HepG2 (cell line): ENCODE results near the gene CD72. TPM values are rescaled to one million over a fixed set of nuclear protein-coding genes. Genes with fewer than 3 reads are reported as not detected.
A peak's percentile ranks its signal among the peaks of the same experiment; 100 is the strongest.

Experiments
- ATF7 ChIP-seq, 2 experiments: fragments of 450-650 bp in 1 of 2; sonication (generic) in 1 of 2; formaldehyde crosslinking in 1 of 2; IDR thresholded peaks; 2 replicates each; pipeline versions ENCODE4 v1.4.0 to v1.6.1; 2016 to 2020; ENCODE audit warnings: antibody characterized with exemption in 1 of 2, mild to moderate bottlenecking in 1 of 2, missing genetic modification reagents in 1 of 2
- CENPX ChIP-seq: sonication (generic); formaldehyde crosslinking; IDR thresholded peaks from 2 replicates; pipeline ENCODE4 v1.9.0; 2021; ENCODE audit warnings: mild to moderate bottlenecking, missing genetic modification reagents, moderate library complexity
- DMAP1 ChIP-seq: IDR thresholded peaks from 2 replicates; pipeline ENCODE4 v1.6.1; 2016
- FOXO1 ChIP-seq: sonication (generic); formaldehyde crosslinking; IDR thresholded peaks from 2 replicates; pipeline ENCODE4 v1.4.0; 2020; ENCODE audit warnings: missing genetic modification reagents
- FOXP1 ChIP-seq, 2 experiments: fragments of 450-650 bp in 1 of 2; IDR thresholded peaks; 2 replicates each; pipeline ENCODE4 v1.6.1; 2017 to 2018; ENCODE audit warnings: antibody characterized with exemption in 1 of 2
- HNF4A ChIP-seq: sonication (generic); formaldehyde crosslinking; IDR thresholded peaks from 2 replicates; pipeline ENCODE4 v1.4.0; 2020; ENCODE audit warnings: missing genetic modification reagents
- MED8 ChIP-seq: sonication (generic); formaldehyde crosslinking; IDR thresholded peaks from 2 replicates; pipeline ENCODE4 v1.8.1; 2023; ENCODE audit warnings: mild to moderate bottlenecking, missing genetic modification reagents; ENCODE audit not compliant: insufficient replicate concordance
- NR1H2 ChIP-seq: sonication (generic); formaldehyde crosslinking; IDR thresholded peaks from 2 replicates; pipeline ENCODE4 v1.8.1; 2022; ENCODE audit warnings: low read depth, missing genetic modification reagents, borderline replicate concordance
- SALL1 ChIP-seq: sonication (generic); formaldehyde crosslinking; IDR thresholded peaks from 2 replicates; pipeline ENCODE4 v1.8.0; 2022; ENCODE audit warnings: mild to moderate bottlenecking, missing genetic modification reagents
- TBX3 ChIP-seq: fragments of 450-650 bp; IDR thresholded peaks from 2 replicates; pipeline ENCODE4 v1.6.1; 2017; ENCODE audit warnings: antibody characterized with exemption, mild to moderate bottlenecking, inconsistent platforms, borderline replicate concordance
- ZNF451 ChIP-seq: sonication (generic); formaldehyde crosslinking; IDR thresholded peaks from 2 replicates; pipeline ENCODE4 v1.5.0; 2020; ENCODE audit warnings: mild to moderate bottlenecking, missing genetic modification reagents
- ZNF550 ChIP-seq: sonication (generic); formaldehyde crosslinking; IDR thresholded peaks from 2 replicates; pipeline ENCODE4 v1.4.0; 2020; ENCODE audit warnings: mild to moderate bottlenecking, missing genetic modification reagents, borderline replicate concordance
- ZNF598 ChIP-seq: sonication (generic); formaldehyde crosslinking; IDR thresholded peaks from 2 replicates; pipeline ENCODE4 v1.5.1; 2020; ENCODE audit warnings: mild to moderate bottlenecking, missing genetic modification reagents, borderline replicate concordance
- ZNF891 ChIP-seq: sonication (generic); formaldehyde crosslinking; IDR thresholded peaks from 2 replicates; pipeline ENCODE4 v1.5.0; 2020; ENCODE audit warnings: mild to moderate bottlenecking, missing genetic modification reagents
- polyA plus RNA-seq, 8 experiments: library from polyadenylated mRNA; depleted of rRNA in 3 of 8; stranded (reverse) in 7 of 8; unstranded in 1 of 8; fragments of >200 nt; fragmentation: Illumina TruSeq in 4 of 8; extraction: Trizol in 4 of 8; gene quantifications; 2 replicates each; pipeline versions ENCODE4 v1.2.1 to v1.2.3, GENCODE V29; 2011 to 2016; ENCODE audit warnings: low read depth in 4 of 8, missing spikeins in 1 of 8, mixed read lengths in 1 of 8; ENCODE audit not compliant: insufficient read depth in 1 of 8
- total RNA-seq, 5 experiments: library from RNA; depleted of rRNA; stranded (reverse); fragments of >200 nt; fragmentation: Illumina TruSeq; extraction: Trizol; gene quantifications; 2 replicates each; pipeline ENCODE4 v1.2.3, GENCODE V29; 2016; ENCODE audit warnings: low read depth in 1 of 5
- TF ChIP-seq, protein P1 (sequence below): sonication (generic); formaldehyde crosslinking; IDR thresholded peaks from 2 replicates; pipeline ENCODE4 v1.5.0; 2020; ENCODE audit warnings: mild to moderate bottlenecking, missing genetic modification reagents, borderline replicate concordance
- TF ChIP-seq, protein P2 (sequence below): sonication (generic); formaldehyde crosslinking; IDR thresholded peaks from 2 replicates; pipeline ENCODE4 v1.9.0; 2021; ENCODE audit warnings: missing genetic modification reagents, borderline replicate concordance
- TF ChIP-seq, protein P3 (sequence below): conservative IDR thresholded peaks from 2 replicates; pipeline ENCODE4 v1.6.1; 2018; ENCODE audit warnings: missing genetic modification reagents
- TF ChIP-seq, protein P4 (sequence below): sonication (generic); formaldehyde crosslinking; IDR thresholded peaks from 2 replicates; pipeline ENCODE4 v1.8.0; 2022; ENCODE audit warnings: missing genetic modification reagents, mild to moderate bottlenecking, inconsistent platforms, borderline replicate concordance
- TF ChIP-seq, protein P5 (sequence below): sonication (generic); formaldehyde crosslinking; IDR thresholded peaks from 2 replicates; pipeline ENCODE4 v1.9.0; 2021; ENCODE audit warnings: missing genetic modification reagents, borderline replicate concordance
- TF ChIP-seq, protein P6 (sequence below): sonication (generic); formaldehyde crosslinking; IDR thresholded peaks from 2 replicates; pipeline ENCODE4 v1.4.0; 2020; ENCODE audit warnings: mild to moderate bottlenecking, low read depth, missing genetic modification reagents

The CD72 gene
- total and polyA plus RNA-seq, 2 of the 13 experiments (the other 11 are each of a cell fraction or from before 2014, with no cell fraction given) = 0.18 to 1.1 TPM

DNA sequence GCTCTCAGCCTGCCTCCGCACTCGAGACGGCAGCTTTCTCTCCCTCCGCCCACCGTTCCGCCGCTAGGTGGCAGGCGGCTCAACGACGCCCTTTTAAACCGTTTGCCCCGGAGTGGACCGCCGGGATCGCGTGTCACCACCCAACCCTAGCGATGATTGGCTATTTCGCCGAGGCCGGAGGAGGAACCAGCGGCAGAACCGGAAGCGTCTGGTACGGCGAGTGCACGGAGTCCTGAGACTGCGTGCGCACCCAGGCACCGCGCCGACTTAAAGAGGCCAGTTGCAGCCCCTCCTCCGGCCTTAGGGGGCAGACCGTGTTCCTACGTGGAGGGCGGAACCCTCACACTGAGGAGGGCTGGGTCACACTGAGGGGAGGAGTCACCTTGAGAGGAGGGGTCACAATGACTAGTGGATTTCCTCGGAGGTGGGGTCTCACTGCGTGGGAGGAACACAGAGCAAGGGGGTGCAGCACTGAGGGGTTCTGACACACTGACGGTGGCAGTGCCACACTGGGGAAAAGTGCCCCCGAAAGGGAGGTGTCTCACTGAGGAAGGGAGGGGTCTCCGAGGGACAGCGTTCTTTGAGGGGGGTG lies 14.1 kb downstream of the CD72 start (continued):
- TF ChIP-seq, protein P1, sequence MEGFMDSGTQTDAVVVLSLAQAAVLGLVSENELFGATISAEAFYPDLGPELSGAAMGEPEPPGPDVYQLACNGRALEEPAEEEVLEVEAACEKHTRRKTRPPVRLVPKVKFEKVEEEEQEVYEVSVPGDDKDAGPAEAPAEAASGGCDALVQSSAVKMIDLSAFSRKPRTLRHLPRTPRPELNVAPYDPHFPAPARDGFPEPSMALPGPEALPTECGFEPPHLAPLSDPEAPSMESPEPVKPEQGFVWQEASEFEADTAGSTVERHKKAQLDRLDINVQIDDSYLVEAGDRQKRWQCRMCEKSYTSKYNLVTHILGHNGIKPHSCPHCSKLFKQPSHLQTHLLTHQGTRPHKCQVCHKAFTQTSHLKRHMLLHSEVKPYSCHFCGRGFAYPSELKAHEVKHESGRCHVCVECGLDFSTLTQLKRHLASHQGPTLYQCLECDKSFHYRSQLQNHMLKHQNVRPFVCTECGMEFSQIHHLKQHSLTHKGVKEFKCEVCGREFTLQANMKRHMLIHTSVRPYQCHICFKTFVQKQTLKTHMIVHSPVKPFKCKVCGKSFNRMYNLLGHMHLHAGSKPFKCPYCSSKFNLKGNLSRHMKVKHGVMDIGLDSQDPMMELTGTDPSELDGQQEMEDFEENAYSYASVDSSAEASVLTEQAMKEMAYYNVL = no peak
- no peak for TF ChIP-seq ZNF451 (CRISPR knock-in tag)
- TF ChIP-seq, protein P2, sequence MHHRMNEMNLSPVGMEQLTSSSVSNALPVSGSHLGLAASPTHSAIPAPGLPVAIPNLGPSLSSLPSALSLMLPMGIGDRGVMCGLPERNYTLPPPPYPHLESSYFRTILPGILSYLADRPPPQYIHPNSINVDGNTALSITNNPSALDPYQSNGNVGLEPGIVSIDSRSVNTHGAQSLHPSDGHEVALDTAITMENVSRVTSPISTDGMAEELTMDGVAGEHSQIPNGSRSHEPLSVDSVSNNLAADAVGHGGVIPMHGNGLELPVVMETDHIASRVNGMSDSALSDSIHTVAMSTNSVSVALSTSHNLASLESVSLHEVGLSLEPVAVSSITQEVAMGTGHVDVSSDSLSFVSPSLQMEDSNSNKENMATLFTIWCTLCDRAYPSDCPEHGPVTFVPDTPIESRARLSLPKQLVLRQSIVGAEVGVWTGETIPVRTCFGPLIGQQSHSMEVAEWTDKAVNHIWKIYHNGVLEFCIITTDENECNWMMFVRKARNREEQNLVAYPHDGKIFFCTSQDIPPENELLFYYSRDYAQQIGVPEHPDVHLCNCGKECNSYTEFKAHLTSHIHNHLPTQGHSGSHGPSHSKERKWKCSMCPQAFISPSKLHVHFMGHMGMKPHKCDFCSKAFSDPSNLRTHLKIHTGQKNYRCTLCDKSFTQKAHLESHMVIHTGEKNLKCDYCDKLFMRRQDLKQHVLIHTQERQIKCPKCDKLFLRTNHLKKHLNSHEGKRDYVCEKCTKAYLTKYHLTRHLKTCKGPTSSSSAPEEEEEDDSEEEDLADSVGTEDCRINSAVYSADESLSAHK = no peak
- peak; percentile 67 for TF ChIP-seq SALL1 (CRISPR knock-in tag)
- TF ChIP-seq, protein P3, sequence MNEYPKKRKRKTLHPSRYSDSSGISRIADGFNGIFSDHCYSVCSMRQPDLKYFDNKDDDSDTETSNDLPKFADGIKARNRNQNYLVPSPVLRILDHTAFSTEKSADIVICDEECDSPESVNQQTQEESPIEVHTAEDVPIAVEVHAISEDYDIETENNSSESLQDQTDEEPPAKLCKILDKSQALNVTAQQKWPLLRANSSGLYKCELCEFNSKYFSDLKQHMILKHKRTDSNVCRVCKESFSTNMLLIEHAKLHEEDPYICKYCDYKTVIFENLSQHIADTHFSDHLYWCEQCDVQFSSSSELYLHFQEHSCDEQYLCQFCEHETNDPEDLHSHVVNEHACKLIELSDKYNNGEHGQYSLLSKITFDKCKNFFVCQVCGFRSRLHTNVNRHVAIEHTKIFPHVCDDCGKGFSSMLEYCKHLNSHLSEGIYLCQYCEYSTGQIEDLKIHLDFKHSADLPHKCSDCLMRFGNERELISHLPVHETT = 0 out of 2 replicates have a peak, but pooled peaks have one; percentile 35
- 0 out of 2 replicates have a peak, but pooled peaks have one; percentile 54 for TF ChIP-seq ZNF598 (CRISPR knock-in tag)
- TF ChIP-seq, protein P4, sequence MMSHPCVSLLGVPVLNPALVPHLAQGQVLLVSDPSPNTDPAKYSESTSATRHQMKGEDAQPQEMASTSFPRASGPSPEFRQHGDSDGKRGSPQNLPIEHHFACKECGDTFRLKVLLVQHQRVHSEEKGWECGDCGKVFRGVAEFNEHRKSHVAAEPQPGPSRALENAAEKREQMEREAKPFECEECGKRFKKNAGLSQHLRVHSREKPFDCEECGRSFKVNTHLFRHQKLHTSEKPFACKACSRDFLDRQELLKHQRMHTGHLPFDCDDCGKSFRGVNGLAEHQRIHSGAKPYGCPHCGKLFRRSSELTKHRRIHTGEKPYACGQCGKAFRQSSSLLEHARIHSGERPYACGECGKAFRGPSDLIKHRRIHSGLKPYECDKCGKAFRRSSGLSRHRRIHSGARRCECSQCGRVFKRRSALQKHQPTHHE (CRISPR knock-in tag) = peak; percentile 83; the same call in 1 of the 2 replicates
- TF ChIP-seq, protein P5, sequence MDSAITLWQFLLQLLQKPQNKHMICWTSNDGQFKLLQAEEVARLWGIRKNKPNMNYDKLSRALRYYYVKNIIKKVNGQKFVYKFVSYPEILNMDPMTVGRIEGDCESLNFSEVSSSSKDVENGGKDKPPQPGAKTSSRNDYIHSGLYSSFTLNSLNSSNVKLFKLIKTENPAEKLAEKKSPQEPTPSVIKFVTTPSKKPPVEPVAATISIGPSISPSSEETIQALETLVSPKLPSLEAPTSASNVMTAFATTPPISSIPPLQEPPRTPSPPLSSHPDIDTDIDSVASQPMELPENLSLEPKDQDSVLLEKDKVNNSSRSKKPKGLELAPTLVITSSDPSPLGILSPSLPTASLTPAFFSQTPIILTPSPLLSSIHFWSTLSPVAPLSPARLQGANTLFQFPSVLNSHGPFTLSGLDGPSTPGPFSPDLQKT = no peak
- no peak for TF ChIP-seq FOXP1 (IDR thresholded peaks at IDR 0.05)
- no peak; the same call in 1 of the 2 replicates for TF ChIP-seq FOXP1 (CRISPR knock-in tag; IDR thresholded peaks at IDR 0.05)
- no peak for TF ChIP-seq NR1H2 (CRISPR knock-in tag)
- peak; percentile 53 for TF ChIP-seq HNF4A (CRISPR knock-in tag)
- peak; percentile 36; the same call in 1 of the 2 replicates for TF ChIP-seq ZNF891
- TF ChIP-seq CENPX = no peak
- no peak for TF ChIP-seq TBX3
- TF ChIP-seq FOXO1 (CRISPR knock-in tag) = no peak
- TF ChIP-seq, protein P6, sequence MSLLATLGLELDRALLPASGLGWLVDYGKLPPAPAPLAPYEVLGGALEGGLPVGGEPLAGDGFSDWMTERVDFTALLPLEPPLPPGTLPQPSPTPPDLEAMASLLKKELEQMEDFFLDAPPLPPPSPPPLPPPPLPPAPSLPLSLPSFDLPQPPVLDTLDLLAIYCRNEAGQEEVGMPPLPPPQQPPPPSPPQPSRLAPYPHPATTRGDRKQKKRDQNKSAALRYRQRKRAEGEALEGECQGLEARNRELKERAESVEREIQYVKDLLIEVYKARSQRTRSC = no peak
- TF ChIP-seq ATF7 (IDR thresholded peaks at IDR 0.05) = no peak
- TF ChIP-seq ATF7 (CRISPR knock-in tag; IDR thresholded peaks at IDR 0.05) = no peak
- no peak for TF ChIP-seq ZNF550
- peak; percentile 91 for TF ChIP-seq DMAP1 (CRISPR knock-in tag)
- no peak for TF ChIP-seq MED8
